NCI-H1436 (cell line): Measurements from ENCODE around the gene BCL11B.

Experiments used
- DNase-seq: peaks from one replicate; lab custom pipeline; 2025; lab: John Stamatoyannopoulos, UW

Gene BCL11B

DNA sequence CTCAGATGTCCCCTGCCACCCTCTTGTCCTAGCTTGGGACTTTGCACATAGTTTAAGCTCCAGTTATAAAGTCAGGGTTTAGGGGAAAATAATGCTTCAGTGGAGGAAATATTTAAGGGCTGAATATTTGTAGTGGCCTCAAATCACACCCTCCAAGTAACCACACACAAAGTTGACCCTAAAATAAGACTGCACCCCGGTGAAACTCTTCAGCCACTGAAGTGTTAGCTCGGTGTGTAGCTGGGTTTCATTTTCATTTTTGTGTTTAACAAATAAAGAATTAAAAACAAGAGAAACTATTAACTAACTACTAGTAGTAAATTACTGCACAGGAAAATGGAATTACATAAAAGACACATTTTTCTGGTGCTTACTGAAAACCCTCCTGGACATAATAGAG is 14.8 kb upstream of the BCL11B start:
- no peak for DNase-seq

DNA sequence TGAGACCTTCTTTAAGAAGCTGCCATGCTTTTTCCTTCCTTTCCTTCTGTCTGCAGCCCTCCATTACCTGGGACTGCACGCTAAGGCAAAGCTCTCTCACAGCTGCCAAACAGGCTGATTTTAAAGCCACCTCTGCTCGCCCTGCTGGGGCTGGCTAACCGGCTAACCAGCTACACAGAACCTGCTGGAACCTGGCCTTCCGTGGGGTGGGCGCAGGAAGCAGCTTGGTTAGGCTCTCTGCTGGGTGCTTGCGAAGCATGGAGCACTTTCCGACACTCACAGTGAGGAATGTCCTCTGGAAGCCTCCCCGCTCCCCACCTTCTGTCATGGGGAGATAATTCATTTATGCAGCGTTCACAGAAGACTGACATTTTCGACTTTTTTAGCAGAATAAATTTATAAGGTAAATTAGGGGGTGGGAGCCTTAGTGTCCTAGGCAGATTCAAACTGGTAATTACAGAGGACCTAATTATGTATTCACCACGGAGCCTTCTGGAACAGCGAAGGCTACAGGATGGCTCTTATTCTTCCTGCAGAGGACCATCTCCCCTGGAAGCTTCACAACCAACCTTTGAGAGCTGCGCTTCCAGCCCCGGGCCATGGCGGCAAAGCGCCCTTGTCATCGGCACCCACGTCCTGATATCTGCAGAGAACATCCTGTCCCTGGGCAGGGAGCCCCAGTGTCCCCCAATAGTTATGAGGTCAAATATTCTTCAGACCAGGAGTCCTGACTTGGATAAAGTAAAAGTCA is 12.4 kb upstream of the BCL11B start:
- no peak for DNase-seq

DNA sequence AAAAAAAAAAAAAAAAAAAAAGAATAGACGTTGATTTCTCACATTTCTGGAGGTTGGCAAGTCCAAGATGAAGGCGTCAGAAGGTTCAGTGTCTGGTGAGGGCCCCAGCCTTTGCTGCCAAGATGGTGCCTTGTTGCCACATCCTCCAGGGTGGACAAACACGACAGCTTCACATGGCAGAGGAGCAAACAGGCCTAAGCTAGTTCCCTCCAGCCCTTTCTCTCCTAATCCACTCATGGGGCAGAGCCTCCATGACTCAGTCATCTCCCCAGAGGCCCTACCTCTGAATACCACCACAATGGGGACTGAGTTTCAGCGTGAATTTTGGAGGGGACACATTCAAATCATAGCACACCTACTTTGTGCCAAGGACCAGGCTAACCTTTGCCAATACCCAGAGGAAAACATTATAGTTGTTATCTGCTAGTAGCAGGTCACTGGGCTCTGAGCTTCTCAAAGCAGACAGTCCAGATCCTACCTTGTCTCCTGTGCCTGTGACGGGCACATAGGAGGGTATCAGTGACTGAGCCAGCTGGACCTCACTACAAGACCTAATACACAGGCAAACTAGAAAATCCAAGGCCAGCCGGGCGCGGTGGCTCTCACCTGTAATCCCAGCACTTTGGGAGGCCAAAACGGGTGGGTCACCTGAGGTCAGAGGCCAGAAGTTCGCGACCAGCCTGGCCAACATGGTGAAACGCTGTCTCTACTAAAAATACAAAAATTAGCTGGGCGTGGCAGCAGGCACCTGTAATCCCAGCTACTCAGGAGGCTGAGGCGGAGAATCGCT is 10.5 kb upstream of the BCL11B start:
- DNase-seq, result no peak

DNA sequence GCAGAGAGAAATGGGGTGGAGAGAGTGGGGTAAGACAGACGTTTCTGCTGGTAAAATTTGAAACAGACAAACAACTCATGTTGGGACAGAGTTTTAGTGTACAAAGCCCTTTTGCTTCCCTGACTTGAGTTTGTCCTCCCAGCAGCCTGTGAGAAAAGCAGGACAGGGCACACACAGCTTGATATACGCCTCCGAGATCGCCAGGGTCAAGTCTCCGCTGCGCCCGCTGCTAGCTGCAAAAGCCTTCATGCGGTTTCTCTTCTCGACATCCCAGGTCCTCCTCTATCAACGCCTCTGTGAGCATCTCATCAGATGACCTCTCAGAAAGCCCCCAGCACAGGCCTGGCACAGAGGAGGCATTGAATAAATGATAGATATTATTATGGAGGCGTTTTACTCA is 9.4 kb upstream of the BCL11B start:
- DNase-seq, result no peak

DNA sequence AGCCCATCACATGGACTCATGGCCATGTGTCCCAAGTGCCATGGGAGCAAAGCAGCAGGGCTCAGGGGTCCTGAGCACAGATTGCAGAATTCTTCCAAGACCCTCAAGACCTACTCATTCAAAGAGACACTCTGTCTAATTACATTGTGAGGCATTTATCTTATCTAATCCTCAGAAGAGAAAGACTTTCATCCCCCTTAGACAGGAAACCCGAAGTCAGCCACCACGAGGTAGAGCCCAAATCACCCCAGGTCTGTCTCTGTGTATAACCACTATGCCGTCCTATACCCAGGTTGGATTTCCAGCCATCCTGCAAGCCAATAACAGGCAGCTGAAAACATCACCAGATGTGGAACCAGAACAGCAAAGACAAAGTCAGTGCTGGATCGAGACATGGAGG is 8.9 kb upstream of the BCL11B start:
- no peak for DNase-seq

DNA sequence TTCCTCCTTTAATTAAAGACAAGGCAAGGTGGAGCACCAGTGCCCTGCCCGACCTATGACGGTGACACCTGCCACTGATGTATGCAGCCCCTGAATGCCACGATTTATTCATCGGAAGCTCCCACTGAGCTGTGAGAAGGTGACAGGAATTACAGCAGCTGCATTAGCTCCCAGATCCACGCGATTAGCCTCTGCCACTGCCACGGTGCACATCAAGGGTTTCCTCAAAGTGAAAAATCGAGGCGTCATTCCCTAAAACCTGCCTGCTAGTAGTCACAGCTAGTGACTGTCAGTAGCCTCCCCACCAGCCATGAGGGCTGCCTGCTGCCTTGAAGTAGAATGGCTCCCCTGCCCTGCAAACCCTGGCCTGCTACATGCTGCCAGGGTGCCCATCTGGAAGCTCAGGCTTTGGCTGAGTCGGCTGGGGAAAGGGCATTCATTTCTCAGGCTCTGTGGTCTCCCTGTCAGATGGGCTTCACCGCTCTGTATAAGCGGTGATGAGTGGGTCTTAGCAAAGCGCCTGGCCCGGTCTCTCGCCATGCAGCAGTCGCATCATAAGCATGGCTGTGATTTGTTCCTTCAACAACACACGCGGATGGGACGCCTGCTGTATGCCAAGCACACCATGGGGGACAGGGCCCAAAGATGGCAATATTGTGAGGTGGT is 8.2 kb upstream of the BCL11B start:
- DNase-seq, result no peak

DNA sequence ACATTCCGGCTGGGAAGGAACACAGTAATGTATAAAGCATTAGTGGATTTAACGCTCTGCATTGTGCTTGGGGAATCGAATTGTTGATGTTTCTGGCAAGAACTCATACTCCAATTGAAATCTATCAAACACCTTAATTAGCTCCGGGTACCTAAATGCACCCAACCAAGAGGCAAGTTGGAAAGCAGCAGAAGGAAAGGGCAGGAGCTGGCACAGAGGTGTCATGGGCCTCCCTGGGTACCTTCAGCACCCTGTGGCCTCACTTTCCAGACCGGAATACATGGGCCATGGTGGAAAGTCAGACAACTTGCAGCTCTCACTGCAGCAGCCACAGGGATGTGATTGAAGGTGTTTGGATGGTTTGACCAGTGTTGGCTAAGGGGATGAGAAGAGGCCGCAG is 6.8 kb upstream of the BCL11B start:
- no peak for DNase-seq

DNA sequence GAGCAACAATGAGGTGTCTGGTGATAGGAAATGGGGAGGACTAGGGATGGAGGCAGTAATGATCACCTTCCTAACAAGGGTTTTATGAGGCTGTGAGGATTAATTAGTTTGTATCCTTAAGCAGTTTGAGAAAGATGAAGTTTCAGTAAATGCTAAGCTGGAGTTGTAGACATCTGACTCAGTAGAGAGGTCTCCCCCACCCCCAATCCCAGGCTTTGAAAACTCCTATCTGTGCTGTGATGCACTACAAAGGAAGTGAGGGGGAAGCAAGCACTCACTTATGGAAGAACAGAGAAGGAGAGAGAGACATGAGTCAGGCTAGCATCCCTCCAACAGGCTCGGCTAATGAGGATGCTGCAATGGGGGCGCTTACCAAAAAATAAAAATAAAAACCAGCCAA is 5.5 kb upstream of the BCL11B start:
- DNase-seq, result no peak

DNA sequence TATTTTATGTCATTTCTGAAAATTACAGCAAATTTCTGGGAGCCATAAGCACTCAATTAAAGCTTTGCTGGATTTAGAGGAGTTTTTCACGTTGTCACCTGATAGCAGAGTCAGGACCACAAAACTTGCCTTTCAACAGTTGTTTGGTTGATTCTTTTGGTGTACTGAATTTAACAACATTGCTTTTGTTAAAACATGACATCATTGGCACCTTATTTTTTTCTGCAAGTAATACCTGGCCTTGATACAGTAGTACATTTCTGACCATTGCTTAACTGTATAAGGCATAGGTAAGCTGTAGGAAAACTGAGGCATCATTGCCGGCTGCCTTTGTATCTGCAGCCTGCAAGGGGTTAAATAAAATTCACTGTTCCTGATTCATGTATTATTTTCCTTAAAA is 4.5 kb upstream of the BCL11B start:
- DNase-seq, result no peak

DNA sequence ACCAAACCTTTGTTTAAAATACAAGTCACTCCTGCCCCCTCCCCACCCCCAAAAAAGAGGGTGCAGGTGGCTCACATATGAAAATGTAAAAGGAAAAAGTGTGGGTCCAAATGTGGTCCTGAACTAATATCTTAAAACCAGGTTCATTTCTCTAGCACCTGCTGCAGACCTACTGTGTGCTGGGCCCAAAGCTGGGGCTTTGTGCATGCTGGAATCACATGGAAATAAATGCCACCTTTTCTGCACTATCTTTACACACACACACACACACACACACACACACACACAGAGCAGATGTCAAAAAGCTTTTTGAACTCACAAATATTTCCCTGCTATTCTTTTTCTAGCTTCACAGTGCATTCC is 3.2 kb upstream of the BCL11B start:
- no peak for DNase-seq

DNA sequence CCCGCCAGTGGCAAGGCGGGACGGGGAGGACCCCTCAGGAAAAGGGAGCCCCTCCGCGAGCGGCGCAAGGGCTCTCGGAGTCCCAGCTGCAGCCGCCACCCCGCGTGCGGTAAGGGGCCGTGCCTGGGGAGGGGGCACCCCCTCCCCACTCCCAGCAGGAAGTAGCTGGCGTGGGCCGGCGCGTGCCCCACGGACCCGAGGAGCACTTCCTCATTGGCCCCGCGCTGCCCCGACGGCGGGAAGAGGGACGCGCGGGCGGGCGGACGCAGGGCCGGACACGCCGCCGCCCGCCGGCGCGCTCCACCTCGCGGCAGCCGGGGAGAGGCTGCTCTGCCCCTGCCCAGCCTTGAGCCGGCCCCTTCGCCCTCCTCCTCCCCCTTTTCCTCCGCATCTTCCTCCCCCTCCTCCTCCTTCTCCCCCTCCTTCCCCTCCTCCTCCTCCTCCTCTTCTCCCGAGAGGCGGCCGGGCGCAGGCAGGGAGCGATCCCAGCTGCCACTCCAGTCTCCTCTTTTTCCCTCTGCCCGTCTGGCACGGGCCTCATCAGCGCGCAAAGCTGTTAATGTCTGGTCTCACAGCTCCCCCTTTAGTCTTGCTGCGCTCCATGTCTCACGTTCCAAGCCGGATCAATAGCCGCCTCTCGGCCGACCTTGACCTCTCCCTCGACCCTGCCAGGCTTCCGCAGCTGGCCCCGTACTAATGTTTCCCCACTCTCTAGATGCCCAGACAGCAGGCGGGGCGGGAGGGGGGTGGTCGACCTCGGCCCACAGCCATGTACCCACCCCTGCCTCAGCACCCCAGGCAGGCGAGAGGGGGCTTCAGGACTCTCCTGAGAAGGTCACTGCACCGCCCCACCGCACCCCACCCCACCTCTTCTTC is 2.6 kb upstream of the BCL11B start:
- peak; percentile 89 for DNase-seq

DNA sequence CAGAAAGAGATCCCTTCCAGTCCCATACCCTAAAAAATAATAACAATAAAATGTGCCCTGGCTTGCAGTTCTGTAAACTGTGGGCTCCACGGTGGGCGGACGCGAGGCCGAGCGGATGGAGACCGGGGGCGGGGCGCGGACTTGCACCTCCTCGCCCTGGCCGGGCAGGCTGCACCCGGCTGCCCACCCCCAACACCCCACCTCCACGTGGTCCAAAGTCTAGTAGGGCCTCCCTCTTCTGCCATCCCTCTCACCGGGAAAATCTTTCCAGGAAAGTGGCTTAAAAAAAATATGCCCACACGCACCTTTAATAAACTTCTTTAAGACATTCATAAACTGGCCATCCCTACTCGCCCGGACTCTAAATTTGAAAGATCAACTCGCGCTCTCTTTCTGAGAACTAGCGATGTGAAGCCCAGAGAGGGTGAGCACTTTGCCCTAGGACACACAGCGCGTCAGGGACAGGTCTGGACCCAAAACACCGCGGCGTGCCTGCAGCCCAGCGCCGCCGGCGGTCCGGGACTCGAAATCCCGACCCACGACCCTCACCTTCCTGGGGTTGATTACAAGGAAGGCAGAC is 1.9 kb upstream of the BCL11B start:
- DNase-seq, result no peak

DNA sequence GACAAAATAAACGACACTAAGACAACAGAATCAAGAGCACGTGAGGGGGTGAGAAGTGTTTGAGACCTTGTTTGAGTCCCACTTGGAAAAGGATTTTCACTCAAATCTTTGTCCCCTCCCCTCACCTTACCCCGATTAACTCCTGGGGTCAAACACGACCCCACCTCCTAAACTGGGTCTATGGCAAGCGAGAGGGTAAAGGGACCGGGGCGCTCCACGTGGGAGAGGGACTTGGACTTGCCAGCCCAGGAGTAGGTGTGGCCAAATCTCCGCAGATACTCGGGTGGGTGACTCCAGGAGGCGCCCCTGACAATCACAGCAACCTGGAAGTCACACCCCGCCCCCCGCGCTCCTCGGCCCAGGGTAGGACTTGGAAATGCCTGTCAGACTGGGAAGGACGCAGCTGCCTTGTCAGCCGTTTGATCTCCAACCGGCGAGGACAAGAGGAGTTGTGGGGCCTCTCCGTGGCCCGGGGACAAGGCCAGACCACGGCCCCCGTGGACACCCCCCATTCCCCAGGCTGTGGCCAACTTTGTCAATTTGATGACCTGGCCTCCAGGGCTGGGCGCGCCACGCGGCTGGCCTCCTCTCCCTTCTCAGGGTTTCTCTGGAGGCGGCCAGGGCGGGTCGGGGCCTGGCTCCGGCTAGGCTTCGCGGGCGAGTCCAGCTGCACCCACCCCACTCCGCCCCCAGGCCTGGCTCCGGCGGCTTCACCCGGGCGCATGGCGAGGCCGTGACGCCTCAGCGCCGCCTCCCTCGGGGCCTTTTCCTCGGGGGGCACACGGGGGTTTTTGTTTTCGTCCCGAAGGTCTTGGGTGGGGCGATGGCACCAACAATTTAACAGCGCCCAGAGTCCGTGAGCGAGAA is 1.1 kb upstream of the BCL11B start:
- peak; percentile 29 for DNase-seq

DNA sequence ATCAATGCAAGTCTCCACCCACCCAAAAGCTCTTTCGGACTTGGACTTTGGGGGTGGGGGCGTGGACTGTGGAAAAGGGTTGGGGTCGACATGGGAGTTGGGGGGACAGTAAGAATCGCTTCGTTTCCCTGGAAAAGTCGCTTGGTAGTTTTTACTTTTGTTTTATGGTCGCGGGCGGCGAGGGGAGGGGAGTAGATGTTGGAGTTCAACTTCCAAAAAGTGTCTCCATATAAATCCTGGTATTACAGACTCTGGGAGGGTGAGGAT is 568 bp upstream of the BCL11B start:
- no peak for DNase-seq

DNA sequence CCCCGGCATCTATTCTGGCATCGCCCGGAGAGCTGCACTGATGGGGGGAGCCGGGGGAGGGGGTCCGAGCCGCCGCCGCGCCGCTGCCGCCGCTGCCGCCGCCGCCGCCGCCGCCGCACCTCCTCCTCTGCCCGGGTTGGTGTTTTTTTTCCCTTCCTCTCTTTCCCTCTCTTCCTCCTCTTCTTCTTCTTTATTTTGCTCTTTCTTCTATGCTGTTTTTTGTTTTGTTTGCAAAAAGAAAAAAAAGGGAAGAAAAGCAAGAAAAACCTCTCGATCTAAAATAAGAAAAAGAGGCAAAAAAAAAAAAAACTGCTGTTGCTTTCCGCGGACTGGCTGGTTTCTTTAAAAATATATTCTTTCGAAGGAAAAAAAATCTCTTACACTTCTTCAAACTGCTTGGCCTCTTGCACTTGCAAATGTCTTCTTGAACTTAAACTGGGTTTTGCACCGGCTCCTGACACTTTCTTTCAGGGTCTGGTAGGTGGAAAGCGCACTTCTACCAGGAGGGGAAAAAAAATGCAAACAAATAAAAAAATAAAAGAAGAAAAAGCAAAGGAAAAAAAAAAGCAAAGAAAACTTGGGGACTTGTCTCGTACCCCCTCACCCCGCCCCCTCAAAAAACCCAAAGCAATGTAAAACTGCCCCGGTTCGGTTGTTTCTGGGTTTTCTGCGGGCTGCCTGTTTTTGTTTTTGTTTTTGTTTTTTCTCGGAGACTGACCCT is 616 bp downstream of the BCL11B start:
- DNase-seq, result no peak

DNA sequence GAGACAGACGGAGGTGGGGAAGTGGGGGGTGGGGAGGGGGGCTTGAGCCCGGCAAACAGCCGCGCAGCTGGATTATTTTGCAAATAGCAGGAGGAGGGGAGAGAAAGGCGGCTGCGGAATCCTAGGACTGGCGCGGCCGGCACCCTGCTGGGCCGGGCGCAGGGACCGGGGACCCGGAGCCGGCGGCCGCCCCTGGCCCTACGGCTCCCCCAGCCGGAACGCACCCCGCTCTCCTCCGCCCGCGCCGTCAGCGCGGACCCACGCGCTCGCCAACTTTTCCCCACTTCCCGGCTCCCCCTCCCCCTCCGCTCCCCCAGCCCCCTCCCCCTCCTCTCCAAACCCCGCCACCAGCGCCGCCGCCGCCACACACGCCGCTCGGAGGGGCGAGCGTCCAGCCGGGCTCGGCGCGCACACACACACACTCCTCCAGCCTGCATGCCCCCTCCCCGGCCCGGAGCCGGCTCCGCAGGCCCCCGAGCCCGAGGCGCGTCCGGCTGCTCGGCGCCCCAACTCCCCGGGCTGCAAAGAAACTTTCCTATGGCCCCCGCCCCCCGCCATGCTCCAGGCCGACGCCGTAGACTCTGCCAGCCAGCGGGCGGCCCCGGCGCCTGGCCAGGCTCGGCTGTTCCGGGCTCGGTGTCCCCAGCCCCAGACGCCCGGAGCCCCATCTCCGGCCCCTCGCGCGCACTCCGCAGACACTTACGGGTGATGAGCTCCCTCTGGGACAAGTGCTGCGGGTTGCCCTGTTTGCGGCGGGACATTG is 1.4 kb downstream of the BCL11B start:
- no peak for DNase-seq

DNA sequence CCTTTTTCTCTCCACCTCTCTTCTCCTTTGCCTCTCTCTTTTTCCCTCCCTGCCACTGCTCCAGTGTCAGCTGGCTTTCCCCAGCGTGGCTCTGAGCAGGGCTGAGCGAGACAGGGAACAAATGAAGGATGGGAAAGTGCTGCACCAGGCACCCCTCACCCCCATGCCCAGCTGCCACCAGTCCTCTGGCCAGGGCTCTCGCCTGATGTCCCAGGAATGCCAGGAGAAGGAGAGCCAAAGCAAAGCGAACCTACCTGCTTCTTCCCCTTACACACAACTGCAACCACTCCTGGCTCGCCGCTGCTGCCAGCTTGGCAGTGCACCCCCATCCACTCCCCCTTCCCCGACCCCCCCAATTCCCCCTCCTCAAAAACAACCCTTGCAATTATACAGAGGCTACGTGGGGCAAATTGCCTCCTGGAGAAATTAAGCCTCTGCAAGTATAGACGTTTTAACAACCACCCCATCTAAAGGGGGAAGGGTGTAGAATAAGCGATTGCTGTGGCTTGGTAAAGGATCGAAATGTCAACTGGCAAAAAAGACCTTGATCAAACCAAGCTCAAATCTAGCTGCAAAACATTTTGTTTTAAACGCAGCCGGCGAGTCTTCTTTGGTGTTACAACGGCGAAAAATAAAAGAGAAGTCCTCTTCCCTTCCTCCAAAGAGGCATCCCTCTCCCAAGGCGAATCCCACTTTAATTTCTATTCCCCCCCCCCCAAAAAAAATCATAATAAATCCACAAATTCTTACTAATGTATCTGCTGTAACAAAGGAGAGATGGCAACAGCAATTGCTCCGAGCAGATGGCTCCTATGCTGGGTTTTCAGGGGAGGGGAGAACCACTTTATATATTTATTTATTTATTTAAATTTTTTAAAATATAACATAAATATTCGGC is 2.9 kb downstream of the BCL11B start:
- DNase-seq, result no peak
